Epithelial cell of esophagus (primary cell): Measurements from ENCODE around the gene NCAPD3.
"Not testable (repeated sequence)": the region's sequence is repeated elsewhere in the genome, so short reads cannot be mapped to it uniquely, and the experiment has no call there.

Source experiments
- DNase-seq: peaks from one replicate; pipeline ENCODE4 v3.0.0; 2010; ENCODE audit warnings: low read depth
- H3K4me3 ChIP-seq: 2 replicates; pipeline ENCODE4 v1.5.1; 2011; ENCODE audit warnings: mild to moderate bottlenecking, low read length, control low read depth
- TF ChIP-seq, protein P1 (sequence below): IDR thresholded peaks from 2 replicates; pipeline ENCODE4 v1.5.1; 2011; ENCODE audit warnings: low read depth, mild to moderate bottlenecking, low read length, control low read depth, inconsistent platforms; ENCODE audit not compliant: insufficient read depth; ENCODE audit errors: missing control alignments

Gene NCAPD3

DNA sequence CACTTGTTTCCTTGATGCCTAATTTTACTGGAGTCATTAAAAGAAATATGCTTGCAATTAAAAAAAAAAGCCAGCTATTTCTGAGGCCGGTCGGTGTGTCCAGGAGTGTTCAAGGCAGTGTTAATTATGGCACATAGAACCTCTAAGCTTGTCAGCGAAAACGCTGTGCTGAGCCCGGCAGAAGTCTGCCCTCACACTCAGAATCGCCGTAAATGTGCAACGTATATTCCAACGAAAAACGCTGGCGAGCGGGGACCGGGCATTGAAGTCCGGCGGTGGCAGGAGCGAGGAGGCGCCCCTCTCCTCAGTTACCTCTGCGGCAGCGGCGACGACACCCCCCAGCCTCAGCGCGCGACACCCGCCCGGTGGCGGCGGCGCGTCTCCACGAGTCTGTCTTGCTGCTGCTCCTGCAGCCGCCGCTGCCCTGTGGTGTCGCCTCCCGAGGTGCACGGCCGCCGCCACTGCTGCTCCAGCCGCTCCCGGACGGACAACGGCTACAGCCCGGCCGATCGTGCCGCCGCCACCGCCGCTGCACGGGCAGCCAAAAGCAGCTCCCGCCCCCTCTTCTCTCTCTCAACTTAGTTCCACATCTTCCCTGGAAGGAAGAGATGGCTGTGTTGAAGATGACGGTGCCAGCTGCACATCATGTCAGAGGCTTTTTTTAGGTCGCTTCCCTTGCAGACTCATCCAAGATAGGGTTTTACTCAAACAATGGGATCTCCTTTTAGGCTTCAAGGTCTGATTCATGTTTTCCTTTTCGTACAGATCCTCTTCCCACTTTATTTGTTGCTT is 98.9 kb downstream of the NCAPD3 start:
- H3K4me3 ChIP-seq = peak overlapping the region; percentile 24
- TF ChIP-seq, protein P1, sequence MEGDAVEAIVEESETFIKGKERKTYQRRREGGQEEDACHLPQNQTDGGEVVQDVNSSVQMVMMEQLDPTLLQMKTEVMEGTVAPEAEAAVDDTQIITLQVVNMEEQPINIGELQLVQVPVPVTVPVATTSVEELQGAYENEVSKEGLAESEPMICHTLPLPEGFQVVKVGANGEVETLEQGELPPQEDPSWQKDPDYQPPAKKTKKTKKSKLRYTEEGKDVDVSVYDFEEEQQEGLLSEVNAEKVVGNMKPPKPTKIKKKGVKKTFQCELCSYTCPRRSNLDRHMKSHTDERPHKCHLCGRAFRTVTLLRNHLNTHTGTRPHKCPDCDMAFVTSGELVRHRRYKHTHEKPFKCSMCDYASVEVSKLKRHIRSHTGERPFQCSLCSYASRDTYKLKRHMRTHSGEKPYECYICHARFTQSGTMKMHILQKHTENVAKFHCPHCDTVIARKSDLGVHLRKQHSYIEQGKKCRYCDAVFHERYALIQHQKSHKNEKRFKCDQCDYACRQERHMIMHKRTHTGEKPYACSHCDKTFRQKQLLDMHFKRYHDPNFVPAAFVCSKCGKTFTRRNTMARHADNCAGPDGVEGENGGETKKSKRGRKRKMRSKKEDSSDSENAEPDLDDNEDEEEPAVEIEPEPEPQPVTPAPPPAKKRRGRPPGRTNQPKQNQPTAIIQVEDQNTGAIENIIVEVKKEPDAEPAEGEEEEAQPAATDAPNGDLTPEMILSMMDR = no peak
- no peak for DNase-seq

DNA sequence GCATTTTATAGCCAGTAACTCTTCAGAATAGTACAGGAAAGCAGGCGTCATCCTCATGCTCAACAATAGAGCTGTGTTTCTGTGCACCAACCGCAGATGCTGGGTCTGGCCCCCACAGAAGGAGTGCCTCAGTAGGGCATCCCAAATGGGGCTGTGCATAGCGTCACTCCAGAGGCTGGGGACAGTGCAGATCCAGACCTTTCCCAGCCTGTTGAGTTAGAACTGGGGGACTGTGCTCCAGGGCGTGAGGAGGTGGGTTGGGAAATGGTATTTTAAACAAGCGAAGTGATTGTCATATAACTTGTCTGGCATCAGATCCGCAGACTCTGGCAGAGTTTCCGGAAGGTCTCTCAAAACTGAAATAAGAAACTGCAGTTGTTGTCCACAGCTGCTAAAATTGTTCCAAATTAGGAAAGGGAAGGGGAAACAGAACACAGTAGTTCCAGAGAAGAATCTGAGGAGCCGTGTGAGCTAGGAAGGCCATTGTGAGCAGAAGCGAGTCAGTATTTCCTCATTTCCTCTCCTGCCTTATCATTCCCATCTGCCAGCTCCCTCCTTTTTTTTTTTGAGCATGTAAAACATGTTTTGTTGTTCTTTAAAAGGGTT is 102.7 kb downstream of the NCAPD3 start:
- no peak for DNase-seq
- no peak overlapping the region for H3K4me3 ChIP-seq
- TF ChIP-seq, protein P1 = no peak

DNA sequence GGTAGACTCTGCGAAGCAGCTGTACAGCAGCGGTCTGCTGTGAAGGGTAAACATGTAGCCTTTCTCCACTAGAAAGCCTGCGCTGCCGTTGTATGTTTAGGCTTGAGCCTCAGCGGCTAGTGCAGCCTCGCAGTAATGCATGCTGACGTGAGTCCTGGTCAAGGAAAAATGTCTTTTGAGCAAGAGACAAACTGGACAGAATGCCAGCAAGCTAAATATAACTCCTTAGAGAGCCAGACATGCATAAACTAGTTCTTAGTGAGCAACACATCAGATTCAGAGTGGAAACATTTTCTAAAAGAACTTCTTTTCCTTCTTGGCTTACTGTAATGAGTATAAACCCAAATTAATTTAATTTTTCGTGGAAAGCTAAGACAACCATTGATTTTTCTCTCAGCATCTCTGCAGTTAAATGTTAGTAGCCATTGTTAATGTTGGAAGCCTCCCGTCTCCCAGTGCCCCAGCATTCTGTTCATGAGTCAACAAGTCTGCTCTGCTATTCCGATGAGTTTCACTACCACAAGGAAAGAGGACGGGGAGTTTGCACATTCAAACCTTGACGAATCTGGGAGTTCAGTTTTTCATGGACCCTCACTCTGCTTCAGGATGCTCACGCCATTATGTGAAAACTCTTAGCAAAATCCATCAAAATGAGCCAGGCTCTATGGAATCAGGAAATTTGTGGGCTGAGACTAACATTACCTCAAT is 103.5 kb downstream of the NCAPD3 start:
- no peak overlapping the region for H3K4me3 ChIP-seq
- DNase-seq = peak; percentile 81
- TF ChIP-seq, protein P1 = no peak

DNA sequence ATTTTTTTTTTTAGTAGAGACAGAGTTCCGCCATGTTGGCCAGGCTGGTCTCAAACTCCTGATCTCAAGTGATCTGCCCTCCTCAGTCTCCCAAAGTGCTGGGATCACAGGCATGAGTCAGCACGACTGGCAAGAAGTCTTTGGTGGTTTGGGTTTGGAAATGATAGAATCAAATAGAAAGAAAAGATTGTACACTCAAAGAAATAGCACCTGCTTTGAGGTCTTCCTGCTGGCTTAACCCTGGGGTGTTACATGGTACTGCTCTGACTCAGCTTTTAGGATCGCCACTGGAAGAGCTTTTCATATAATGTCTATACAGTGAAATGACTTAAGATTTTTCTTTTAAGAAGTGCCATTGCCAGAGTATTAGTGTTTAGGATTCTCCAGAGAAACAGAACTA is 104.7 kb downstream of the NCAPD3 start:
- peak; percentile 57 for DNase-seq
- H3K4me3 ChIP-seq = no peak overlapping the region
- TF ChIP-seq, protein P1 = no peak

DNA sequence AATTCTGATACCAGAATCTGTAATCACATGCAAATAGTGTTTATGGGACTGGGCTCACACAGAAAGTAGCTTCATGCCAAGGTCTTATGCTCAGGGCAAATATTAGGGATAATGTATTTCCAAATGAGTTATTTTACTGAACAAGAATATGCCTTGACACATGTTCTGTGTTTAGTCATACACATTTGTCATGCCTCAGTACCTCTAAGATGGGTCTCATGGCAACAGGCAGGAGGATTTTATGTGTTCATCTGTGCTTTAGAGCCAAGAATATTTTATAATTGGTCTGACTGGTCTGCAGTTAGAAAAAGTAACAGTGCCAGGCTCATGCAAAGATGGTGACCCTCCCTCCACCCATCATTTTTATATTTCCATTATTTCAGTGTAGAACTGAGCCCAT is 105.8 kb downstream of the NCAPD3 start:
- DNase-seq = peak; percentile 8
- no peak overlapping the region for H3K4me3 ChIP-seq
- TF ChIP-seq, protein P1 = no peak

DNA sequence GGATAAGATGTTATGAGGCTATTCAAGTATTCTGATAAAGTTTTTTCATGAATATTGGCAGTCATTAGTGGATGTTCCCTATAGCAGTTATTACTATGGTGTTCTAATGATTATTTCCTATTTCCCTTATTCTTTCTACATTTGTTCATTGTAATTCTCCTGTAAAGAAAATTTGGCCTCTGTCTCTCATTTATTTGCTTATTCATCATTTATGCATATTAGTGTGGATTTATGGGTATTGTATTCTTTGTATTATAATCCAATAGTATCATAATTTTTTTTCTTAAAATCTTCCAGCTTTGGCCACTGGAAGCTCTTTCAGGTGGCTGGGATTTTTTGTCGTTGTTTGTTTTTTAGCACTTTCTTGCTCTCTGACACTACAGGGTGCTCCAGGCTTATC is 107.6 kb downstream of the NCAPD3 start:
- TF ChIP-seq, protein P1 = no peak
- no peak for DNase-seq
- no peak overlapping the region for H3K4me3 ChIP-seq

DNA sequence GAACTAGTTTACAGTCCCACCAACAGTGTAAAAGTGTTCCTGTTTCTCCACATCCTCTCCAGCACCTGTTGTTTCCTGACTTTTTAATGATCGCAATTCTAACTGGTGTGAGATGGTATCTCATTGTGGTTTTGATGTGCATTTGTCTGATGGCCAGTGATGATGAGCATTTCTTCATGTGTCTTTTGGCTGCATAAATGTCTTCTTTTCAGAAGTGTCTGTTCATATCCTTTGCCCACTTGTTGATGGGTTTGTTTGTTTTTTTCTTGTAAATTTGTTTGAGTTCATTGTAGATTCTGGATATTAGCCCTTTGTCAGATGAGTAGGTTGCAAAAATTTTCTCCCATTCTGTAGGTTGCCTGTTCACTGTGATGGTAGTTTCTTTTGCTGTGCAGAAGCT is 110.0 kb downstream of the NCAPD3 start:
- H3K4me3 ChIP-seq, DNase-seq: not testable (repeated sequence)
